NCI-H2107 treated with DMSO at 0.1 percent for 48 hours (cell line): ENCODE measurements around the gene RNF20.
"Not testable (repeated sequence)": the region's sequence is repeated elsewhere in the genome, so short reads cannot be mapped to it uniquely, and the experiment has no call there.

ENCODE experiments used
- DNase-seq: peaks from one replicate; lab custom pipeline; 2025; ENCODE audit not compliant: unreplicated experiment; lab: John Stamatoyannopoulos, UW

Gene RNF20

GRCh38 chr9:101536351-101536750 lies 2.7 kb downstream of the RNF20 start:
- no peak for DNase-seq

GRCh38 chr9:101536938-101537337 lies 3.3 kb downstream of the RNF20 start:
- no peak for DNase-seq

GRCh38 chr9:101540069-101540468 lies 6.4 kb downstream of the RNF20 start:
- no peak for DNase-seq

DNA sequence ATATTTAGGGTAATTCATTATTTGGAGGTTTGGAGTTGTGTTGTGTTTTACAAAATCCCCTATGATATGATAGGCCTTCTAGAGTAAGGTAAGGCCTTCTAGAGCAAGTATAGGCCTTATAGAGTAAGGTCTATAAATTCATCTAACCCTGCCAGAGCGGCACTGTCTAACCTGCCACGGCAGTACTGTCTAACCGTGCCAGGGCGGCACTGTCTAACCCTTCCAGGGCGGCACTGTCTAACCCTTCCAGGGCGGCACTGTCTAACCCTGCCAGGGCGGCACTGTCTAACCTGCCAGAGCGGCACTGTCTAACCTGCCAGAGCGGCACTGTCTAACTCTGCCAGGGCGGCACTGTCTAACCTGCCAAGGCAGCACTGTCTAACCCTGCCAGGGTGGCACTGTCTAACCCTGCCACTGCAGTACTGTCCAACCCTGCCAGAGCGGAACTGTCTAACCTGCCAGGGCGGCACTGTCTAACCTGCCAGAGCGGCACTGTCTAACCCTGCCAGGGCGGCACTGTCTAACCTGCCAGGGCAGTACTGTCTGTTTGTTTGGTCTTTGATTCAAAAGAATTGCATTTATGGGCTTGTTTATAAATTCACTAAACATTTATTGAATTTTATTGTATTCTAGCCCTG lies 9.6 kb downstream of the RNF20 start:
- no peak for DNase-seq

GRCh38 chr9:101549472-101550098 lies 15.9 kb downstream of the RNF20 start:
- DNase-seq, result not testable (repeated sequence)

DNA sequence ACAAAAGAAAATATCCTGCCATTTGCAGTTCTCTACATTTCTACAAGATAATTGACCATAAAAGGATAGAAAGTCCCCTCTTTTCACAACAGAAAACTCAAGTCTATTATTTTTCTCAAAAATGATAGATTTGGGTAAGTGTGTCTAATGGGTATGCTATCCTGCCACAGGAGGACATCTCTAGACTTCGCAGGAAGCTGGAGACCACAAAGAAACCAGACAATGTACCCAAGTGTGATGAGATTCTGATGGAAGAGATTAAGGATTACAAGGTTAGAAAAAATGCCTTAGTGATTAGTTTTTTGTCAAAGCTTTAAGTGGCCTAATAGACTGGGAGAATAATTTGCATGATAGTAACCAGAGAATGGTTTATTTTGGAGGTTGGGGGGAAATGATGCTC lies 28.1 kb downstream of the RNF20 start:
- DNase-seq, result no peak

GRCh38 chr9:101562966-101563365 lies 29.3 kb downstream of the RNF20 start:
- no peak for DNase-seq

- DNase-seq, result no peak
Measured at GRCh38 chr9:101564252-101564651, 30.6 kb downstream of the RNF20 start.

DNA sequence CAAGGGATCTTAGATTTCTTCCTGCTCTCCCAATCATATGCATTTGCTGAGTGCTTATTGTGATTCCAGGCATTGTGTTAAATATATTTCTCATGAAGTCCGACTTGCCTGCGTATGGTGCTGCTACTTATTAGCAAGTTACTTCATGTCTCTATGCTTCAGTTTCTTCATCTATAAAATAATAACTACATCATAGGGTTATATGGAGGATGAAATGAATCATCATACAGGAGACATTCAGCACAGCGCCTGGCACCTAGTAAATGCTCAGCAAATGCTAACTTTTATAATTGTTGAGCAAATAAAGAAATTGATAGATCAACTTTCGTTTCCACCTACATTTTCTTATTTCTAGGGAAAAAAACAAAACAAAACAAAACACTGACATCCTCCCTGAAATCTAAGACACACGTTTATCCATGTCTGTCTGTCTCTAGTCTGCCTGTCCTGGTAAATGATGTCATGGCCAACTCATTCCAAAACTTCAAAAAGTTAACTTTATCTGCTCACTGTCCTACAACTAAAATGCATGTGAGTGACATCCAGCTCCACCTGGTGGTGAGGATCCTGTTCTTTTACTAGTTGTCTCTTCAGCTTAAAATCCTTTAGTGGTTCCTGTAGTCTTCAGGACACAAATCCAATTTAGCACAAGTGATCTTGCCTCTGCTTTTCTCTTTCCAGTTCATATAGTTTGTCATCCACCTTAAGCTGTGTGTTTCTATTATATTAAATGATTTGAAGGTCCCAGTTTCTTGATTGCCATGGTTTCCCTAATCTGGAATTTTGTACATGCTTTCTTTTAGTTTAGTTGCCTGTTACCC lies 33.5 kb downstream of the RNF20 start:
- DNase-seq, result no peak

GRCh38 chr9:101567725-101568350 lies 34.2 kb downstream of the RNF20 start:
- no peak for DNase-seq

DNA sequence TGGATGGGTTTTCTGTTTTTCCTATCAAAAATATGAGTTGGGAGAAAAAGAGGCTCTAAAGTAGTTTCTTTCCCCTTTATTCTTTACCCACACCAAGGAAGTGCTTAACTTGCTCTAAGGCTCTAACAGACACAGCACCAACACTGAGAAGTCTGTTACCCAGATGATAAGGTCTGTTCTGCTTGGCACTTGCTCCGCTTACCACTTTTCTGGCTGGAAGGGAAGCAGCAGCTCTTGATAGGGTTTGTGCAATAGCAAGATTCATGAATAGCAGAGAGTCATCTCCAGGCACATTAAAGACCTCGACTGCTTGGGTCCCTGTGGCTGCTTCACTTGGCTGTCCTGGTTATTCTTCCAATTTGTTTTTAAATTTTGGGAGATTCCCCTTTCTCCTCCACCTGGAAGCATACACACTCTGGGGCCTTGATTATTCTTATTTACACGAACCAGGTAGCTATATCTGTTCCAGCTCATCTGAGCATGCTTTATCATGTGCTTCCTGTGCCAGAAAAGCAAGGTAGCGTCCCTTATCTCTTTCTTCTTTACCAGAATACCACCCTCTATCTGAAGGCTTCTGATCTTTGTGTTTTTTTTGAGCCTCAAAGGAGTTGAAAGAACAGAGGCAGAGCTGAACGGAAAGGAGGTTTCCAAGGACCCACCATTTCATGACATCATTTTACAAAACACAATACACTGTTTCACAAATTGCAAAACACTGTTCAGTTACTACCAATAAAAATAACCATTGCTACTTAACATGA lies 36.3 kb downstream of the RNF20 start:
- DNase-seq, result no peak

GRCh38 chr9:101571114-101571513 lies 37.5 kb downstream of the RNF20 start:
- DNase-seq, result no peak

- no peak for DNase-seq
Measured at GRCh38 chr9:101572316-101572715, 38.7 kb downstream of the RNF20 start.

DNA sequence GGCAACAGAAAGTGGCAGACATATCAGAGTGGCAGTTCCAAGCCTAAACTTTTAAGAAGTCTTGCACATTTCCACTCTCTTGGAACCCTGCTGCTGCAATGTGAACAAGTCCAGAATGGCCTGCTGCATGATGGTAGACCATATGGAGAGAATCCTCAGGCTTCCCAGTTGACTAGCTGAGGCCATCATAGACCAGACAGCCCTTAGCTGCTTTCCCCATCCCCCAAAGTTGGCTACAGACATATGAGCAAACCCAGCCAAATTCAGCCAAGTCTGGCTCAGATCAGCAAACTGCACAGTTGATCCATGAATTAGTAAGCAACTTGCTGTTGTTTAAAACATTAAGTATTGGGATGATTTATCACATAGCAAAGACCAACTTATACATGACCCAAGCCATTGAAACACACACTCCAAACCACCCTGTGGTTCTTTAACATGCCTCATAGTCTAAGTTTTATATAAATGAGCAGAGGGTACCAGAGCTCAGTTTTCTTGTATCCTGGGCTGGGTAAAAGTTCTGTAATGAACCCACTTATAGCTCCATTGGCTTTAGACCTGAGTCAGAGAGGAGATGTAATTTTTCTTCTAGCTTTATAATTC lies 41.2 kb downstream of the RNF20 start:
- no peak for DNase-seq

DNA sequence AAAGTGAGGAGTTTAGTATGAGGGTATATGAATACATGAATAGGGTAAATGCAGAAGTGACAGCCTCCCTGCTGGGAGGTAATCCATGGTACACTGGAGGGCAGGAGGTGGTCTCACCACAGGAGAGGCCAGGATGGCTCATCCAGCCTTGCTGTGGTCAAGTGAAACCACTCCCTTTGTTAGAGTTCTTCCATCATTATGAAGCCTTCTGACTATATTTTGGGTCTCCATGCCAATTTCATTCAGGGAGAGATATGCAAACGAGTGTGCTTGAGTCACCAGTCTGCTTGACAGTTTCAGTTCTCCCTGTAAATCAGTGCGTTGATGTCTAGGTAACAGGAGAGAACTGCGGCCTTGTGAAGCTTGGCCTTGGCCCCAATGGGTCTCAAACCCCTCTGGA lies 44.7 kb downstream of the RNF20 start:
- DNase-seq, result no peak

DNA sequence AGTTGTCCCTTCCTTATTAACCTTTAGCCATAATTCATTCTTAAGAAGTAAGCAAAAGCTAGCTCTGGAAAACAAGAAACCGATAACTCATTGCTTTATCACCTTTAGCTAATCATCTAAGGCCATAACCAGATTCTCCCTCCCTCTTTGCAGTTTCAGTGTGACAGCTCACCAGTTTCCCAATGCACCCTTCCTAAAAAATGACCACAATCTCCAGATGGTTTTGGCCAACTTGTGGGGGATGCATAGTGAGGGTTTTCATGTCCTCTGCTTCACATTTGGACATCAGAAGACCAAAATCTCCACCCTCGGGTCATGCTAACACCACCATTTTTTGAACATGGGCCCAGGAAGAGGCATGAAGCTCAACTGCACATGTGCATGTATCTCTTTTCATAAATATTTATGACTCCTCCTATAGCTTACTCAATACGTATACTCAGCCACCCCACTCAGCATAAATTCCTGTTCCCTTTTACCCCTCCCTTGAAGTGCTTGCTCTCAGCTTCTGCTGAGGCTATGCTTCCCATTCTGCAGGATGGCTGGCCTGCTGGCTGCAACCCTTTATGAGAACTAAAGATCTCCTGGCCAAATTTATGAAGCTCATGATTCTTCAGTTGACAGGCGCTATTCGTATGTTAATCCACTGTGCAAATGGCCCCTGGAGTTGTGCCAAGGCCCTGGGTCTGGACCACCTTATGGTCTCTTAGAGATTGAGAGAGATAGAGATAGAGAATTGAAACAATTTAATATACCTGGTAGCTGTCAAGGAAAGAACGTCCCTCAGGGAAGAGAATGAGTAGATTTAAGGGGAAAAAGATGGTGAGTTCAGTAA lies 46.3 kb downstream of the RNF20 start:
- DNase-seq, result no peak

DNA sequence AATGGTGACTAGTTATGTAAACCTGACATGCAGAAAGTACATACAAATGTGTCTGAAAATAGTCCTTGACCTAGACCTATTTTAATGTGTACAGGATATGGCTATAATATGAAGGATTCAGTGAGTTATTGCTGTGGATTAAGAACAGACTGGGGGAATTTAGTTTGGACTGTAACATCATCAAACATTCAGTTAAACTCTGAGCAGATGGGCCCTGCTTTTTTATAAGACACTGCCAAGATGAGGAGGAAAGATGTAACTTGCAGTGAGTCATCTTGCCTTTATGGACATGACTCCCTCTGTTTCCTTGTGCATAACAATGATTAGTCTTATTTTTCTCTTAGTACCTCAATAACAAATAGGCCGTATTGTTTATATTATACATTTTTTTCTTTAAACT lies 48.9 kb downstream of the RNF20 start:
- no peak for DNase-seq

GRCh38 chr9:101585740-101586139 lies 52.1 kb downstream of the RNF20 start:
- DNase-seq, result no peak

DNA sequence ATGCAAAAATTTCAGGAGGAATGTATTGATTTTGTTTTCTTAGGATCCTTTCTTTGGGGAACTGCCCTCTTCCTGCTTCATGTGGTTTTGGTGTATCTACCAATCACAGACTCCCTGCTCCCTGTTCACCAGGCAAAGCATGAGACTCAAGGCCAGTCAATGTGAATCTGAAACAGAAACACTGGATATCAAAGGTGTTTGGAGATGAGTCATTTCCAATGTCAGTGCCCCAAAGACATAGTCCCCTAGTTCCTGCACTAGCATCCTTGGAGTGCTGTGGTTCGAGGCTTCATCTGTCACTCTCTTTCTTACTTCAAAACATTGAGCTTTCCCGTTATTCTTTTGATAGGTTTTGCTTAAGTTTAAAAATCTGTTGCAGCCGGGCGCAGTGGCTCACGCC lies 53.0 kb downstream of the RNF20 start:
- DNase-seq, result no peak
